ENCODE measurements around the gene NAT14. TPM values are rescaled to one million over a fixed set of nuclear protein-coding genes. Genes with fewer than 3 reads are reported as not detected.

Gene NAT14
- total and polyA plus RNA-seq, 2 of the 8 experiments (the other 6 are each of a cell fraction or from before 2014, with no cell fraction given), result 47.1 to 71.2 TPM

- H3K4me3 ChIP-seq (ENCODE audit: extremely low read depth in 1 of 4, insufficient read depth in 2 of 4, low read depth in 3 of 4, low read length in 4 of 4), result no peak overlapping the region
- no peaks in the 10 kb centered on the region for H3K79me2 ChIP-seq (ENCODE audit: control insufficient read depth in 1 of 2, insufficient read depth in 2 of 2, low read length in 2 of 2)
- no peak overlapping the region for H3K9ac ChIP-seq (replicated peaks in 1 of 4; ENCODE audit: extremely low read depth in 1 of 4, low read depth in 3 of 4, low read length in 3 of 4)
- peak overlapping the region; percentile 13; the same call in 1 of the 2 replicates for H2BK20ac ChIP-seq (ENCODE audit: low read length)
- H3K27ac ChIP-seq (ENCODE audit: low read depth, low read length), result no peak overlapping the region
- peaks cover 0 to 5% (median 2%) of the 10 kb centered on the region in 4 experiments; a peak in 5 of 7 replicates for H3K4me1 ChIP-seq (replicated peaks in 1 of 4; ENCODE audit: control insufficient read depth in 3 of 4, insufficient read depth in 4 of 4, low read length in 3 of 4)
- no peak overlapping the region for H2BK12ac ChIP-seq (ENCODE audit: low read depth, low read length)
- no peaks in the 10 kb centered on the region for H3K9me3 ChIP-seq (ENCODE audit: insufficient read depth in 2 of 2, low read depth in 1 of 2, low read length in 1 of 2)
- H2AK5ac ChIP-seq (ENCODE audit: low read depth, low read length), result no peak overlapping the region
- H2AFZ ChIP-seq (ENCODE audit: low read length), result no peak overlapping the region
- no peak overlapping the region for H3K18ac ChIP-seq (ENCODE audit: extremely low read depth, low read length)
- H4K5ac ChIP-seq (ENCODE audit: insufficient read length, low read depth, low read length), result no peak overlapping the region
- H3K23me2 ChIP-seq (ENCODE audit: low read depth, low read length), result peaks cover 20% of the 10 kb centered on the region; the same call in 1 of the 2 replicates
- 50% methylated on average over 13 of the region's 16 CpGs; no CpG with 5 or more reads in 1 of the 2 experiments for WGBS, 2 experiments (ENCODE audit: extremely low coverage in 1 of 2, insufficient coverage in 1 of 2, insufficient read length in 1 of 2, insufficient replicate concordance in 2 of 2, low coverage in 1 of 2, low lambda C conversion rate in 2 of 2, missing lambda C conversion rate in 1 of 2)
- H3K27me3 ChIP-seq (replicated peaks in 1 of 4; ENCODE audit: control insufficient read depth in 3 of 4, extremely low read depth in 1 of 4, insufficient read depth in 3 of 4, low read length in 3 of 4), result peaks cover 43 to 76% (median 72%) of the 10 kb centered on the region in 4 experiments
- no peak overlapping the region for H3K4me2 ChIP-seq (ENCODE audit: insufficient read depth in 1 of 2, low read depth in 2 of 2, low read length in 2 of 2)
- H4K20me1 ChIP-seq (replicated peaks in 1 of 2; ENCODE audit: control insufficient read depth in 1 of 2, insufficient read depth in 2 of 2, low read length in 2 of 2), result peaks cover 0 to 14% of the 10 kb centered on the region in 2 experiments
- DNase-seq (ENCODE audit: low read depth in 1 of 2, low spot score in 2 of 2) (no peak), FAIRE-seq (no peak)
- H4K91ac ChIP-seq (replicated peaks; ENCODE audit: insufficient read length, low read length), result no peak overlapping the region
- no peak overlapping the region for H3K23ac ChIP-seq (ENCODE audit: insufficient read length)
- TF ChIP-seq RFX5 (IDR thresholded peaks at IDR 0.05; ENCODE audit: borderline replicate concordance, low read depth, low read length) (no peak), GABPA (IDR thresholded peaks at IDR 0.05; ENCODE audit: borderline replicate concordance, insufficient read depth, low read length) (no peak), SRF (IDR thresholded peaks at IDR 0.05; ENCODE audit: low read depth, low read length) (no peak), CHD2 (IDR thresholded peaks at IDR 0.05; ENCODE audit: low read length) (no peak), KDM1A (IDR thresholded peaks at IDR 0.05; ENCODE audit: borderline replicate concordance, low read length) (no peak), YY1 (IDR thresholded peaks at IDR 0.05; ENCODE audit: low read depth, low read length) (no peak), CEBPB (IDR thresholded peaks at IDR 0.05; ENCODE audit: low read depth, low read length) (no peak), CBX8 (IDR thresholded peaks at IDR 0.05; ENCODE audit: borderline replicate concordance, low read depth, low read length) (no peak), TBP (IDR thresholded peaks at IDR 0.05; ENCODE audit: low read depth, low read length) (no peak), PHF8 (conservative IDR thresholded peaks at IDR 0.05; ENCODE audit: low read depth, low read length) (no peak)
- no peaks in the 10 kb centered on the region for H3K36me3 ChIP-seq (ENCODE audit: control insufficient read depth in 2 of 4, insufficient read depth in 4 of 4, low read length in 3 of 4)
- H2BK5ac ChIP-seq (ENCODE audit: low read depth, low read length), result no peak overlapping the region
- ChIA-PET CTCF (ENCODE audit: partially characterized antibody) (interaction anchor here (0.6 to 1.2 kb wide), 5 partner anchors 14 to 157 kb away, joined by 3 read pairs; no protein-coding TSS in a partner anchor), POLR2A (ENCODE audit: partially characterized antibody) (interaction anchor here (1.3 kb wide), 1 partner anchor 29 kb away, joined by 3 read pairs; no protein-coding TSS in a partner anchor)
- H3K4ac ChIP-seq (replicated peaks; ENCODE audit: insufficient read length, low read depth, low read length), result no peak overlapping the region
- peak overlapping the region; percentile 65; the same call in 1 of the 2 replicates for H2BK15ac ChIP-seq (ENCODE audit: low read length)
- H2BK120ac ChIP-seq (replicated peaks; ENCODE audit: low read depth, low read length), result no peak overlapping the region
- H3K14ac ChIP-seq (ENCODE audit: insufficient read length), result no peak overlapping the region
- no peak overlapping the region for H3K56ac ChIP-seq (replicated peaks; ENCODE audit: insufficient read length, low read depth, low read length)
- no peak overlapping the region for H4K8ac ChIP-seq (ENCODE audit: extremely low read depth, insufficient read depth, low read length)
- no peaks in the 10 kb centered on the region for H3K79me1 ChIP-seq (ENCODE audit: low read depth, low read length)
Observed at GRCh38 chr19:55449469-55449868, 35.5 kb upstream of the NAT14 start.
